Progenitor cell of endocrine pancreas (in vitro differentiated cells): ENCODE results near the gene WNT2. TPM values are rescaled to one million over a fixed set of nuclear protein-coding genes. Genes with fewer than 3 reads are reported as not detected.

Experiments used
- DNase-seq: peaks from one replicate; pipeline ENCODE4 v3.0.0; 2021; ENCODE audit warnings: low spot score; ENCODE audit not compliant: unreplicated experiment
- H3K27ac Mint-ChIP-seq: 2 replicates; pipeline ENCODE4 v1.8.0; 2021; ENCODE audit warnings: mild to moderate bottlenecking, moderate library complexity, mixed read lengths
- H3K27me3 Mint-ChIP-seq: 2 replicates; pipeline ENCODE4 v1.8.0; 2021; ENCODE audit warnings: mixed read lengths
- H3K36me3 Mint-ChIP-seq: 2 replicates; pipeline ENCODE4 v1.8.0; 2022; ENCODE audit warnings: mixed read lengths; ENCODE audit not compliant: insufficient read depth
- H3K4me1 Mint-ChIP-seq: 2 replicates; pipeline ENCODE4 v1.8.0; 2021; ENCODE audit warnings: low read depth, mixed read lengths
- H3K4me3 Mint-ChIP-seq: 2 replicates; pipeline ENCODE4 v1.8.0; 2021; ENCODE audit warnings: low read depth, mild to moderate bottlenecking, moderate library complexity, mixed read lengths
- H3K9me3 Mint-ChIP-seq: 2 replicates; pipeline ENCODE4 v1.8.0; 2021; ENCODE audit warnings: low read depth, mixed read lengths
- total RNA-seq: library from RNA; stranded (reverse); gene quantifications from 2 replicates; pipeline ENCODE4 v1.2.1, GENCODE V29; 2021
- TF ChIP-seq, protein P1 (sequence below): fragments of 200-600 bp; sonication (generic); IDR thresholded peaks from one replicate; pipeline ENCODE4 v1.5.0; 2021; ENCODE audit warnings: antibody characterized with exemption, mild to moderate bottlenecking; ENCODE audit not compliant: unreplicated experiment

WNT2 gene
- total RNA-seq, 1 donor from 2014 or later, result 0.46 TPM

DNA sequence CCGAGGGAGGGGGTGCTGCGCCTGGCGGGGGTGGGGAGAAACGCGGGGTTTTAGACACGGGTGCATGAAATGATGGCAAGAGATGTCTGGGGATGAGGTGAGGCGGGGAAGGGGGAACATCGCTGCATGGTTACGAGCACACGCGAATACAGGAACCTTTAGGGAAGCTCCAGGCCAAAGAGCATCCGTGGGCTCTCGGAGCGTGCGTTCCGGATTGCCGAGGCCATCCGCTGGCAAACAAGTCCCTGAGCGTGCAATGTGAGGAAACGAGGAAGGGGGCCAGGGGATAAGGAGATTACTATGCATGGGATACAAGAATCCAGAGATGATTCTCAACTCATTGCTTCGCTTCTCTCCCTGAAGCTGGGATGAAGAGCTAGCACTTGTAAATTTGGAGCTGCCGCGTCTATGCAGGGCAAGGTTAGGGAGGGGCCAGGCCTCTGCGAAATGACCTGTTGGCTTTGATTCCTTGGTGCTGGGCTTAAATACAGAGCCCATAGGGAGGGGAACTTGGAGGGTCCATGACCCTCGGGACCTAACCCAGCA is 520 bp upstream of the WNT2 start:
- TF ChIP-seq, protein P1, sequence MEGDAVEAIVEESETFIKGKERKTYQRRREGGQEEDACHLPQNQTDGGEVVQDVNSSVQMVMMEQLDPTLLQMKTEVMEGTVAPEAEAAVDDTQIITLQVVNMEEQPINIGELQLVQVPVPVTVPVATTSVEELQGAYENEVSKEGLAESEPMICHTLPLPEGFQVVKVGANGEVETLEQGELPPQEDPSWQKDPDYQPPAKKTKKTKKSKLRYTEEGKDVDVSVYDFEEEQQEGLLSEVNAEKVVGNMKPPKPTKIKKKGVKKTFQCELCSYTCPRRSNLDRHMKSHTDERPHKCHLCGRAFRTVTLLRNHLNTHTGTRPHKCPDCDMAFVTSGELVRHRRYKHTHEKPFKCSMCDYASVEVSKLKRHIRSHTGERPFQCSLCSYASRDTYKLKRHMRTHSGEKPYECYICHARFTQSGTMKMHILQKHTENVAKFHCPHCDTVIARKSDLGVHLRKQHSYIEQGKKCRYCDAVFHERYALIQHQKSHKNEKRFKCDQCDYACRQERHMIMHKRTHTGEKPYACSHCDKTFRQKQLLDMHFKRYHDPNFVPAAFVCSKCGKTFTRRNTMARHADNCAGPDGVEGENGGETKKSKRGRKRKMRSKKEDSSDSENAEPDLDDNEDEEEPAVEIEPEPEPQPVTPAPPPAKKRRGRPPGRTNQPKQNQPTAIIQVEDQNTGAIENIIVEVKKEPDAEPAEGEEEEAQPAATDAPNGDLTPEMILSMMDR, result no peak
- peak overlapping the region; percentile 72 for H3K4me3 Mint-ChIP-seq
- peaks cover 3% of the 10 kb centered on the region for H3K36me3 Mint-ChIP-seq
- peaks cover 7% of the 10 kb centered on the region for H3K9me3 Mint-ChIP-seq
- no peak overlapping the region for H3K27ac Mint-ChIP-seq
- H3K27me3 Mint-ChIP-seq, result peaks cover 89% of the 10 kb centered on the region
- H3K4me1 Mint-ChIP-seq, result peaks cover 12% of the 10 kb centered on the region
- DNase-seq, result no peak

DNA sequence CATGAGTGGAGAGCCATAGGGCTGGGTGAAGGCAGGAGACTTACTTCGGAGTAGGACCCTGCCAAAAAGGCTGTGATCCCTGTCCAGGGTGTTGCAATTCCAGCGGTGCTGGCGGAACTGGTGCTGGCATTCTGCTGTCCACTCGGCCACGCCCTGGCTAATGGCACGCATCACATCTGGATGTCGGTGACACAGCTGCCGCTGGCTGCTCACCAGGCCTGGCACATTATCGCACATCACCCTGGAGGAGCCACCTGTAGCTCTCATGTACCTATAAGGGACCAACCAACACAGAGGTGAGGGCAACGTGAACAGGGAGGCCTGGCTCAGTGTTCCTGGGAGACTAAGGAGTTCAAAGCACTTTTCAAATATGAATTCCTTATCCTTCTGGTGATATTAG is 2.3 kb downstream of the WNT2 start:
- Mint-ChIP-seq H3K4me3 (no peak overlapping the region), H3K4me1 (peaks cover 12% of the 10 kb centered on the region), H3K27ac (no peak overlapping the region), H3K36me3 (no peaks in the 10 kb centered on the region), H3K27me3 (peaks cover 90% of the 10 kb centered on the region), H3K9me3 (no peaks in the 10 kb centered on the region)
- TF ChIP-seq, protein P1, result no peak
- DNase-seq, result no peak

DNA sequence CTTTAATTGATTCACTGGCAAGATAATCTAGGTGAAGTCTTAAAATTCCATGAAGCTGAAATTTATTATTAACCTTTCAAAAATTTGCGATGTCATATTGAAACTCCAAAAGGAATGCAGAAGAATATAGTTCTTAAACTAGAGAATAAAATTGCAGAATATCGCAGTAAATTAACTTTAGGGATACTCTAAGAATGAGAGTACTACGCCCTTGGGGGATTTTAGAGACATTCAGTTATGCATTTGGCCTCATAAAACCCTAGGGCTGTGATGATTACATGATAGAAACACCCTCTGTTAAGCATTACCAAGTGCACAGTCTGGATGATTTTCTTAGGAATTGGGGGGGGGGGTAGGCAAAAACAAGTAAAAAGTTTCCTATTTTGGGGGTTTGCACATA is 3.7 kb downstream of the WNT2 start:
- Mint-ChIP-seq H3K36me3 (no peaks in the 10 kb centered on the region), H3K4me3 (no peak overlapping the region), H3K4me1 (peaks cover 12% of the 10 kb centered on the region), H3K27me3 (peaks cover 86% of the 10 kb centered on the region), H3K9me3 (no peaks in the 10 kb centered on the region), H3K27ac (no peak overlapping the region)
- DNase-seq, result no peak
- TF ChIP-seq, protein P1, result no peak

DNA sequence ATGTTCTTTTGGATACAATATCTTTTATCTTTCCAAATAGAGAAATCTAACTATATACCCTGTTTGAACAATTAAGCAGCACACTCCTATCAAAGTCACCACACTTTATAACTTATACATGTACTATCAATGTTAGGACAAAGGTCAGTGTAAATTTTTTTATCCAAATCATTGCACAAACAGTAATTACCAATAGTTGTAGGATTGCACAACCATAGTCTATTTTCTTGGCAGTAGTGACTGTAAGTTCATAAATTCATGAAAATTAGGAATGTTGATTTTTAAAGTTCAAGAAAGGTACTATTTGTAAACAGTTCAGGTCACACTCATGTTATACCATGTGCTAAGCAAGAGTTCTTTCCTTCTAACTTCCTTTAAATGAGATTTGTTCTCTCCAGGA is 9.3 kb downstream of the WNT2 start:
- Mint-ChIP-seq H3K27ac (no peak overlapping the region), H3K27me3 (peaks cover 38% of the 10 kb centered on the region), H3K4me1 (no peaks in the 10 kb centered on the region), H3K4me3 (no peak overlapping the region), H3K36me3 (no peaks in the 10 kb centered on the region), H3K9me3 (no peaks in the 10 kb centered on the region)
- no peak for DNase-seq
- TF ChIP-seq, protein P1, result no peak

DNA sequence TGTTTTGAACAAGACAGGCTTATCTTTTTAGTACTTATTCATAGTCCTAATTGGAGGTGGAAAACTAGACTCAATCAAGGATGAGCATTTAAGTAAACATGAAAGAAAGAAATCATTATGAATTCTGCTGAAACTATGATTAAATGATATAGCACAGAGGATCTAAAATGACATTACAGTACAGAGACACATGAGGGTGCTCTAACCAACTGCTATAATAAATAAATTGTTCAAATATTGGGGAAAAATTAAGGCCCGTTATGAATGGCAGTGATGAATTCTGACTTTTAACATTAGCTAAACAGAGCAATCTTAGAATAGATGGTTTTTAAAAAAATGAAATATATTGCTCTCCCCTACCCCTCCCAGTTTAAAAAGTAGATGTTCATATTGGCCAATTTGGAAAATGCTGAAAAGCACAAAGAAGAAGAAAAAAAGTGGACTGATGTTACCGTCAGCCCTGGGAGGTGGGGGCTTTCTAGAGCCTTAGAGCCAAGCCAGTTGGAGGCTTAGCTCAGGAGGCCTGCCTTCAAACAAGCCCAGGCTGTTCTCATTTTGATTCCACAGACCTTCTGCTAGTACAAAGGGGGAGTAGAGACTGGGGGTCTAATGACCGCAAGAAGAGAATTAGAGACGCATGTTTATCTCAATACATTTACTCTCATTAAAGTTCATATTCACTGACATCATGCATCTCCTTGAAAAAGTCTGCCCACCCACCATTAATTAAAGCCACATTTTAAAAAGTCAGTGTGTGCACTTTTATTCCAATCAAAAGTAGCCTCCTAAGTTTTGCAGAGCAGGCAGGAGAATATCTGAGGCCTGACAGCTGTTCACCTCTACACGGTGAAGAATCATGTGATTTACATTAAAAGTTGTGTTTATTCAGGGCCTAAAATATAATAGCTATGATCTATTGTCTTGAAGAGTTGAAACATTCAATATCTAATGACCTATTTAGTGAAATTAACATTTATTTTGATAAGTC is 10.0 kb downstream of the WNT2 start:
- H3K4me1 Mint-ChIP-seq, result no peaks in the 10 kb centered on the region
- no peaks in the 10 kb centered on the region for H3K9me3 Mint-ChIP-seq
- no peak for DNase-seq
- peaks cover 31% of the 10 kb centered on the region for H3K27me3 Mint-ChIP-seq
- no peaks in the 10 kb centered on the region for H3K36me3 Mint-ChIP-seq
- TF ChIP-seq, protein P1, result no peak
- H3K4me3 Mint-ChIP-seq, result no peak overlapping the region
- H3K27ac Mint-ChIP-seq, result no peak overlapping the region
